ENCODE data around the gene NRP1. TPM values are rescaled to one million over a fixed set of nuclear protein-coding genes. Genes with fewer than 3 reads are reported as not detected.

The NRP1 gene
- total and polyA plus RNA-seq, 2 donors (not counting 3 experiments of a cell fraction or from before 2014, with no cell fraction given) = 122 to 306 TPM

- intact Hi-C loops (cut with micrococcal nuclease) = no loop called here
- CTCF ChIA-PET = no interaction called here
- dilution Hi-C loops (cut with MboI; ENCODE audit: extremely low pct_ligation_motif_present, low sequenced_read_pairs) = no loop called here
Measured at GRCh38 chr10:33353853-33354252, 19.4 kb upstream of the NRP1 start.

More at GRCh38 chr10:33353853-33354252, 19.4 kb upstream of the NRP1 start:
- no peaks in the 10 kb centered on the region for H4K20me1 ChIP-seq (replicated peaks; ENCODE audit: control insufficient read depth, extremely low read depth, insufficient read depth, low read length)
- no peak for TF ChIP-seq MYC (IDR thresholded peaks at IDR 0.05; ENCODE audit: low read depth, low read length)
- no peak for TF ChIP-seq EZH2 (IDR thresholded peaks at IDR 0.05; ENCODE audit: borderline replicate concordance, low read depth, low read length, severe bottlenecking)
- no peak for TF ChIP-seq POLR2AphosphoS5 (IDR thresholded peaks at IDR 0.05; ENCODE audit: insufficient read depth, low read depth, low read length)
- TF ChIP-seq MAX (IDR thresholded peaks at IDR 0.05; ENCODE audit: insufficient read depth, insufficient read length) = no peak
- TF ChIP-seq POLR2A (IDR thresholded peaks at IDR 0.05; ENCODE audit: low read depth, low read length) = no peak
- no peak for TF ChIP-seq GATA2 (IDR thresholded peaks at IDR 0.05; ENCODE audit: insufficient read depth, insufficient read length, low read depth, low read length)
- no peak for TF ChIP-seq JUN (IDR thresholded peaks at IDR 0.05; ENCODE audit: borderline replicate concordance, insufficient read depth, insufficient read length, low read depth)
- TF ChIP-seq CTCF (IDR thresholded peaks at IDR 0.05; ENCODE audit: extremely low read depth in 1 of 2, insufficient read depth in 1 of 2, low read depth in 1 of 2, low read length in 2 of 2) = no peak
- TF ChIP-seq FOS (IDR thresholded peaks at IDR 0.05; ENCODE audit: borderline replicate concordance, insufficient read depth, low read length) = no peak
- no TSS peak for BruUV-seq (replicated peaks)
- no peaks in the 10 kb centered on the region for H3K9me3 ChIP-seq (replicated peaks; ENCODE audit: control insufficient read depth, insufficient read depth, low read length)
- no peaks in the 10 kb centered on the region for H3K79me2 ChIP-seq (ENCODE audit: control insufficient read depth, insufficient read depth, low read length)
- H3K9me1 ChIP-seq (replicated peaks; ENCODE audit: control insufficient read depth, extremely low read depth, insufficient read depth, low read length) = no peaks in the 10 kb centered on the region
- no peak overlapping the region for H3K4me3 ChIP-seq (replicated peaks in 1 of 3; ENCODE audit: insufficient read depth in 1 of 3, low read depth in 1 of 3, low read length in 3 of 3)
- no peak overlapping the region for H2AFZ ChIP-seq (ENCODE audit: low read depth, low read length)
- H3K27me3 ChIP-seq (ENCODE audit: control insufficient read depth in 2 of 2, insufficient read depth in 2 of 2, low read length in 2 of 2) = no peaks in the 10 kb centered on the region
- POLR2A ChIA-PET = no interaction called here
- H3K36me3 ChIP-seq (ENCODE audit: control insufficient read depth in 2 of 2, extremely low read depth in 1 of 2, insufficient read depth in 2 of 2, low read length in 2 of 2) = no peaks in the 10 kb centered on the region
- H3K4me1 ChIP-seq (ENCODE audit: control insufficient read depth, extremely low read depth, insufficient read depth, low read length) = peaks cover 3% of the 10 kb centered on the region
- no peak overlapping the region for H3K9ac ChIP-seq (replicated peaks; ENCODE audit: extremely low read depth, insufficient read depth, low read length)
- DNase-seq (ENCODE audit: low read depth, low spot score) = no peak
- H3K4me2 ChIP-seq (ENCODE audit: insufficient read depth, low read length) = no peak overlapping the region
- FAIRE-seq = no peak
- no peak overlapping the region for H3K27ac ChIP-seq (ENCODE audit: insufficient read depth, low read depth, low read length)

Measured in endothelial cell of umbilical vein (primary cell).